Activated CD8-positive, alpha-beta memory T cell treated with anti-CD3 and anti-CD28 coated beads, Interleukin-2, amount 50 U/mL, for 1 hour (primary cell): Measurements from ENCODE around the gene MSI2.
"Not testable (repeated sequence)": the region's sequence is repeated elsewhere in the genome, so short reads cannot be mapped to it uniquely, and the experiment has no call there.

Experiments used
- DNase-seq: peaks from one replicate; pipeline ENCODE4 v3.0.0-alpha.2; 2020; ENCODE audit errors: extremely low read depth

The MSI2 gene

GRCh38 chr17:57481910-57482391 is 225.6 kb downstream of the MSI2 start:
- no peak for DNase-seq

- DNase-seq: no peak
Observed at GRCh38 chr17:57482657-57483056, 226.3 kb downstream of the MSI2 start.

GRCh38 chr17:57484081-57484666 is 227.9 kb downstream of the MSI2 start:
- DNase-seq: no peak

GRCh38 chr17:57484826-57485565 is 228.7 kb downstream of the MSI2 start:
- no peak for DNase-seq

- DNase-seq: no peak
Observed at GRCh38 chr17:57485566-57485865, 229.2 kb downstream of the MSI2 start.

- no peak for DNase-seq
Observed at GRCh38 chr17:57485916-57486881, 229.9 kb downstream of the MSI2 start.

GRCh38 chr17:57486882-57487301 is 230.6 kb downstream of the MSI2 start:
- DNase-seq: no peak

GRCh38 chr17:57487573-57487972 is 231.2 kb downstream of the MSI2 start:
- DNase-seq: no peak

- DNase-seq: no peak
Observed at GRCh38 chr17:57488856-57489255, 232.5 kb downstream of the MSI2 start.

GRCh38 chr17:57489321-57489720 is 233.0 kb downstream of the MSI2 start:
- no peak for DNase-seq

GRCh38 chr17:57490111-57490845 is 234.0 kb downstream of the MSI2 start:
- no peak for DNase-seq

GRCh38 chr17:57490890-57491289 is 234.6 kb downstream of the MSI2 start:
- no peak for DNase-seq

- DNase-seq: no peak
Observed at GRCh38 chr17:57493171-57493570, 236.8 kb downstream of the MSI2 start.

- DNase-seq: no peak
Observed at GRCh38 chr17:57493625-57494024, 237.3 kb downstream of the MSI2 start.

GRCh38 chr17:57494443-57494842 is 238.1 kb downstream of the MSI2 start:
- DNase-seq: no peak

- DNase-seq: no peak
Observed at GRCh38 chr17:57495771-57496170, 239.4 kb downstream of the MSI2 start.

GRCh38 chr17:57496382-57496781 is 240.1 kb downstream of the MSI2 start:
- no peak for DNase-seq

- no peak for DNase-seq
Observed at GRCh38 chr17:57498443-57498842, 242.1 kb downstream of the MSI2 start.

GRCh38 chr17:57499221-57499620 is 242.9 kb downstream of the MSI2 start:
- DNase-seq: not testable (repeated sequence)

GRCh38 chr17:57499648-57500049 is 243.3 kb downstream of the MSI2 start:
- DNase-seq: no peak

GRCh38 chr17:57501016-57501415 is 244.7 kb downstream of the MSI2 start:
- no peak for DNase-seq

GRCh38 chr17:57502022-57502421 is 245.7 kb downstream of the MSI2 start:
- no peak for DNase-seq
